Measurements from ENCODE around the gene DHX29.

DHX29 gene

DNA sequence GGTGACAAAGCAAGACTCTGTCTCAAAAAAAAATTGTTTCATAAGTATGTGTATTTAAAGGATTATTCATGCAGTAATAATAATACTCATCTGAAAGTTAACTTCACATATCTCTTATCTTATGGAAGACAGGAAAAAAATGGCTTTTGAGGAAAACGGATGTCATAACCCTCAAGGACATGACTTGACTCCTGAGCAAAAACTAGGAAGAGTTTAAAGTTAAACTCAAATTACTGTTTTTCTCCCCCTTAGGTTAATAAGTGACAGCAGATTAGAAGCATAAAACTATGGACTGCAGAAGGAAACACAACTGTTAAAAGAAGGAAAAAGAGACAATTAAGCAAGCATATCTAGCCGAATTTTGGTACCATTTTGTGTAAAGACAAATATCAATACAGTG lies 16.5 kb downstream of the DHX29 start:
- CTCF ChIA-PET = interaction anchor here (1.7 kb wide), 1 partner anchor 15 kb away, joined by 4 read pairs; no protein-coding TSS in a partner anchor
- POLR2A ChIA-PET = no interaction called here
- TF ChIP-seq, protein P1, sequence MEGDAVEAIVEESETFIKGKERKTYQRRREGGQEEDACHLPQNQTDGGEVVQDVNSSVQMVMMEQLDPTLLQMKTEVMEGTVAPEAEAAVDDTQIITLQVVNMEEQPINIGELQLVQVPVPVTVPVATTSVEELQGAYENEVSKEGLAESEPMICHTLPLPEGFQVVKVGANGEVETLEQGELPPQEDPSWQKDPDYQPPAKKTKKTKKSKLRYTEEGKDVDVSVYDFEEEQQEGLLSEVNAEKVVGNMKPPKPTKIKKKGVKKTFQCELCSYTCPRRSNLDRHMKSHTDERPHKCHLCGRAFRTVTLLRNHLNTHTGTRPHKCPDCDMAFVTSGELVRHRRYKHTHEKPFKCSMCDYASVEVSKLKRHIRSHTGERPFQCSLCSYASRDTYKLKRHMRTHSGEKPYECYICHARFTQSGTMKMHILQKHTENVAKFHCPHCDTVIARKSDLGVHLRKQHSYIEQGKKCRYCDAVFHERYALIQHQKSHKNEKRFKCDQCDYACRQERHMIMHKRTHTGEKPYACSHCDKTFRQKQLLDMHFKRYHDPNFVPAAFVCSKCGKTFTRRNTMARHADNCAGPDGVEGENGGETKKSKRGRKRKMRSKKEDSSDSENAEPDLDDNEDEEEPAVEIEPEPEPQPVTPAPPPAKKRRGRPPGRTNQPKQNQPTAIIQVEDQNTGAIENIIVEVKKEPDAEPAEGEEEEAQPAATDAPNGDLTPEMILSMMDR (IDR thresholded peaks at IDR 0.05; ENCODE audit: control extremely low read depth, extremely low read depth, low read depth, missing control alignments) = no peak
- no peak for DNase-seq (ENCODE audit: extremely low spot score)

DNA sequence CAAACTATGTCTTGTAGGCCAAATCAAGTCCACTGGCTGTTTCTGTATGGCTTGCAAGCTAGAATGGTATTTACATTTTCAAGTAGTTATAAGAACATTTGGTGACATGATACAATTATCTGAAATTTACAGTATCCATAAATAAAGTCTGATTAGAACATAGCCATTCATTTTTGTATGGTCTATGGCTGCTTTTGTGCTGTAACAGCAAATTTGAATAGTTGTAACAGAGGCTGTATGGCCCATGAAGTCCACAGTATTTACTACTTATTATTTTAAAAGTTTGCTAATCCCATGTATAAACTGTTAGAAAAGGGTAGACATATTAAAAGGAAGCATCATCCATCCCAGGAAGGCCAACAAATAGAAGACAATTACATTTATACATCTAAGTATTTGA lies 17.7 kb downstream of the DHX29 start:
- TF ChIP-seq, protein P1 (IDR thresholded peaks at IDR 0.05; ENCODE audit: control extremely low read depth, extremely low read depth, low read depth, missing control alignments) = no peak
- ChIA-PET CTCF (no interaction called here), POLR2A (no interaction called here)
- DNase-seq (ENCODE audit: extremely low spot score) = no peak

DNA sequence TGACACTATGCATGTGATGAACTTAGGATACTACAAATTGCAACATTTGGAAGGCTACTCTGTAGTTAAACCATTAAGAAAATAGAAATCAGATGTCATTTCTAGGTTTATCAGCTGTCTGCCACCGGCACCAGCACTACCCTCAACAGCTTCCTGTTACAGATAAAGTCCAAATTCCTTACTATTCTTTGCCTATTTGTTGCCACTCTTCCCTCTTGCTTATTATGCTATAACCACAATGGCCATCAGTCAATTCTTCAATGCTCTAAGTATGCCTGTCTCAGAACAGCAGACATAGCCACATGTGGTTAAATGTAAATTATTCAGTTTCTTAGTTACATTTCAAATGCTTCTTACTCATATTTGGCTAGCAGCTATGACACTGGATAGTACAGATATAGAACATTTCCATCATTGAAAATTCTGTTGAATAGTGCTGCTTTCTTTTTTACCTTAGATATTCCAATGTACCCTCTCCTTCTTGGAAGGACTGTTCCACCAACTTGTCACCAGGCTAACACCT lies 21.0 kb downstream of the DHX29 start:
- CTCF ChIA-PET = interaction anchor here (1.3 kb wide), 1 partner anchor 25 kb away, joined by 3 read pairs; no protein-coding TSS in a partner anchor
- no peak for DNase-seq (ENCODE audit: extremely low spot score)
- POLR2A ChIA-PET = no interaction called here
- TF ChIP-seq, protein P1 (IDR thresholded peaks at IDR 0.05; ENCODE audit: control extremely low read depth, extremely low read depth, low read depth, missing control alignments) = no peak

DNA sequence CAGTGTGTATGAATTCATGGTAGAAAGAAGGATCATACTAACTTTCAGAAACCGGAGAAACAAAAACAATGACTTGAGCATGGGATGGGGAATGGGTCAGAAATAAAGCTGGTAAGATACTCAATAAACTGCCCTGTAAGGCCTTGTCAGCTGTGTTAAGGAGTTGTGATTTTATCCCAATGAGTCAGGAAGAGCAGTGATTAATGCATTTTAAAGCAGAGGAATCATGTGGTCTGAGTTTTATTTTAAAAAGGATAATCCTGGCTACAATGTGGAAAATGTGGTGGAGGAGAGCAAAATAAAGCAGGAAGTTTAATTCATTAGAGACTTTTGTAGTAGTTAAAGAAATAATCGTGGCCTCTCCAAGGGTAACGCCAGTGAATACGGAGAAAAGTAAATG lies 28.7 kb downstream of the DHX29 start:
- POLR2A ChIA-PET = no interaction called here
- no peak for DNase-seq (ENCODE audit: extremely low spot score)

DNA sequence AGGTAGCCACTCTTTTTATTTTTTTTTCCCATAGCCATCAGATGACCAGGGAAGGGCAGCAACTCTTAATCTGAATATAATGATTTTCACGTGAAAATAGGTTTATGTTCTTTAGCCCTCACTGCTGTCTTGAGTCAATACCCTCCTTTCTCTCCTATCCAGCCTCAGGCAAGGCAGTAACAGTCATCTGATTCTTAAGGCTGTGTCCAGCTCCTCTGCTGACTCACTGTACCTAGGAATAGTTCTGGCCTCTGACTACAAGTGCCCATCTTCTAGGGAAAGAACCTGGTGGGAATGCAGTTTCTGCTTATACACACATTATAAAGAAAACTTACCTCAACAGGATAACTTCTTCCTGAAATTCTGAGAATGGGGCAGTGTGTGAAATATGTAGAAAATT lies 30.7 kb downstream of the DHX29 start:
- CTCF ChIA-PET = no interaction called here

More for the DNA sequence above, 28.7 kb downstream of the DHX29 start:
- TF ChIP-seq, protein P1 (IDR thresholded peaks at IDR 0.05; ENCODE audit: control extremely low read depth, extremely low read depth, low read depth, missing control alignments) = no peak
- CTCF ChIA-PET = no interaction called here

DNA sequence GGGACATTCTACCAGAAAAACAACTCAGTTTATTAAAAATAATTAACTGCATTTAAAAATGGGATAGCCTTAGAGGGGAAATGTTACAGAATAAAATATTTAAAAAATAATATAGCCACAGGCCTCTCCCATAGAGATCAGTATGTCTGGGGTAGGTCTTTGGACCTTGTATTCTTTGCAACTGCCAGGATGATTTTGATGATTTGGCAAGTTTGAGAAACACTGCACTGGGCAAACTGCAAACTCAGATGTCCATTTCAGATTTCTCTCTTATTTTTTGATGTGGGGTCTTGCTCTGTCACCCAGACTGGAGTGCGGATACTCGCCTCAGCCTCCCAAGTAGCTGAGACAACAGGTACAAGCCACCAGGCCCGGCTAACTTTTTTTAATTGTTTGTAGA lies 49.2 kb downstream of the DHX29 start:
- ChIA-PET CTCF (interaction anchor here (1.0 to 1.6 kb wide), 2 partner anchors 17 to 24 kb away, joined by 3 to 4 read pairs; no protein-coding TSS in a partner anchor), POLR2A (no interaction called here)
- TF ChIP-seq, protein P1 (IDR thresholded peaks at IDR 0.05; ENCODE audit: control extremely low read depth, extremely low read depth, low read depth, missing control alignments) = no peak
- no peak for DNase-seq (ENCODE audit: extremely low spot score)

More for the DNA sequence above, 30.7 kb downstream of the DHX29 start:
- POLR2A ChIA-PET = no interaction called here
- TF ChIP-seq, protein P1 (IDR thresholded peaks at IDR 0.05; ENCODE audit: control extremely low read depth, extremely low read depth, low read depth, missing control alignments) = no peak
- no peak for DNase-seq (ENCODE audit: extremely low spot score)
